Hematopoietic multipotent progenitor cell (in vitro differentiated cells): ENCODE measurements around the gene MST1R. TPM values are rescaled to one million over a fixed set of nuclear protein-coding genes. Genes with fewer than 3 reads are reported as not detected.
"Not testable (repeated sequence)": the region's sequence is repeated elsewhere in the genome, so short reads cannot be mapped to it uniquely, and the experiment has no call there.

ENCODE experiments used
- DNase-seq, 3 donors: peaks; one replicate each; pipeline ENCODE4 v3.0.0-alpha.2; 2011 to 2015; ENCODE audit warnings: low read depth in 2 of 3, low spot score in 2 of 3
- total RNA-seq: library from RNA; depleted of rRNA; stranded (reverse); fragments of >200 nt; gene quantifications from one replicate; pipeline ENCODE4 v1.2.3, GENCODE V29; 2012

Gene MST1R
- total RNA-seq: 1.1 TPM

DNA sequence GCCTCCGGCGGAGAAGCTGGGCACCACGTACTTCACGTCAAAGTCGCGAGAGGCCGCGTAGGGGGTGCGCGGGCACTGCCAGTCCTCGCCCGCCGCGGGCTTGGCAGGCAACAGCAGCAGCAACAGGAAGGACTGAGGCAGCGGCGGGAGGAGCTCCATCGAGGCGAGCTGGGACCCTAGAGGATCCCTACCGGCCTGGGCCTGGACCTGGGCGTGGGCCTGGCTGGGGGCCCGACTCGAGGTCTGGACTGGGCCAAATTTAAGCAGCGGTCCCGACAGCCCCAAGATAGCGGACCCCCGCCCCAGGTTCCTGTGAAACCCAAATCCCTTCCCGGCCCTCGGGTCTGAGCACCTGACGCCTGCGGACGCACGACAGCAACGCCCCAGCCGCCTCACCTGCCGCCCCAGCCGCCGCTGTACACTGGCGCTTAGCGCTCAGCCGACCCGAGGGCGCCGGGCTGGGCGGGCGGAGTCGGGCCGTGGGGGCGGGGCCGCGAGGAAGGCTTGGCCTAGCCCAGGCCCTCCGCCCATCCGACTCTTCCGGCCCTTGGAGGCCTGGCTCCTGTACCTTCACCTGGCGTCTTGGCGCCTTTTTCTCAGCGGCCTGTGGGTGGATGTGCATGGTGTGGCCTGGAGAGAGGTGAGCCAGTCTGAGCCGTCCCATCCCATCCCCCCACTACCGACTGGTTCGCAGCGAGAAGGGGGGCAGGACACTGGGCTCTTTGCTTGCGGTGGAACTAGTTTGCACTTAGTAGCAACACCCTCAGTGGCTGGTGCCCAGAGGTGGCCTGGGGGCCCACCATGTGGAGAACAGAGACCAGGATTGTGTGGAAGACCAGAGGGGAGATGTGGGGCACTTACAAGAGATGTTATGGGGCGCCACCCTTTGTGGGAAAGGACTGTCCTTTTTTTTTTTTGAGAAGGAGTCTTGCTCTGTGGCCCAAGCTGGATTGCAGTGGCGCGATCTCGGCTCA, at the start of gene MST1R:
TSS of gene MST1R (minus strand) at position 423 of the 974 bp plus-strand sequence. CDS start at position 159, 264 bp downstream.
- DNase-seq: peak; percentile 61 to 72 (median 68)

DNA sequence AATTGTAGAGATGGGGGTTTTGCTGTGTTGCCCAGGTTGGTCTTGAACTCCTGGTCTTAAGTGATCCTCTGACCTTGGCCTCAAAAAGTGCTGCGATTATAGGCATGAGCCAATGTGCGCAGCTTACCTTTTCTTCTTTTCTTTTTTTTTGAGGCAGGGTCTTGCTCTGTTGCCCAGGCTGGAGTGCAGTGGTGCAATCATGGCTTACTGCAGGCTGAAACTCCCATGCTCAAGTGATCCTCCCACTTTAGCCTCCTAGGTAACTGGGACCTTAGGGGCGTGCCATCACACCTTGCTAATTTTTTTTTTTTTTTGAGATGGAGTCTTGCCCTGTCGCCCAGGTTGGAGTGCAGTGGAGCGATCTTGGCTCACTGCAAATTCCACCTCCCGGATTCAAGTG, 49.3 kb upstream of the MST1R start:
- no peak for DNase-seq

DNA sequence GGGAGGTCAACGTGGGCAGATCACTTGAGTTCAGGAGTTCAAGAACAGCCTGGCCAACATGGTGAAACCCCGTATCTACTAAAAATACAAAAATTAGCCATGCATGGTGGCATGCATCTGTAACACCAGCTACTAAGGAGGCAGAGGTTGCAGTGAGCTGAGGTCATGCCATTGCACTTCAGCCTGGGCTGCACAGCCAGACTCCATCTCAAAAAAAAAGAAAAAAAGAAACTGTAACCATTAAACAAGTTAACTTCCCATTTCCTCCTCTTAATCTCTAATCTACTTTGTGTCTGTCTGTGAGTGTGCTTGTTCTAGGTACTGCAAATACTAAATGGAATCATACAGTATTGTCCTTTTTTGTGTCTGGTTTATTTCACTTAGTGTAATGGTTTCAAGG, 39.0 kb upstream of the MST1R start:
- DNase-seq: no peak

DNA sequence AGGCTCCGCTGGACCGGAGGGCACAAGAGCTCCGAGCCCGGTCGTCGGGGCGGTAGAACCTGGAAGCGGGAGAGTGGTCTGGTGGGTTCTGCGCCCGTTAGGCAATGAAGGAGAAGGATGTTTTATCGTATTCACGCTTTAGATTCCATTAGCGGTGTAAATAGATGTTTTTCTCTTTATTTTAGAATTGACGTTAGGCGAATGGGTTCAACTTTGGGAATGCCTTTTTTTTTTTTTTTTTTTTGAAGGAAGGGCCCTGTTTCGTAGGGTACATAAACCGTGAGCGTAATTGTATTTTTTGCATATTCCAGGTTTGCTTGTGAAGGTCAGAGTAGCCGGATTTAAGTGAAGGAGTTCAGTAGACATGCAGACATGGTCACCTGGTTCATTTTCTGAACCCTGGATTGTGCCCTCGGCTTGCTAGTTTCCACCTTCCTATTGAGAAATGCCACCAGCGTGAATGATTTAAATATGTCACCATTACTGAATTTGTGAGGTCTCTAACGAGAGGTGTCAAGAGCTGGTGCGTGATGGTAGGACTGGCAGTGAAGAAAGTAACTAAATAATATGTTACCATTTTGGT, 37.1 kb upstream of the MST1R start:
- no peak for DNase-seq

DNA sequence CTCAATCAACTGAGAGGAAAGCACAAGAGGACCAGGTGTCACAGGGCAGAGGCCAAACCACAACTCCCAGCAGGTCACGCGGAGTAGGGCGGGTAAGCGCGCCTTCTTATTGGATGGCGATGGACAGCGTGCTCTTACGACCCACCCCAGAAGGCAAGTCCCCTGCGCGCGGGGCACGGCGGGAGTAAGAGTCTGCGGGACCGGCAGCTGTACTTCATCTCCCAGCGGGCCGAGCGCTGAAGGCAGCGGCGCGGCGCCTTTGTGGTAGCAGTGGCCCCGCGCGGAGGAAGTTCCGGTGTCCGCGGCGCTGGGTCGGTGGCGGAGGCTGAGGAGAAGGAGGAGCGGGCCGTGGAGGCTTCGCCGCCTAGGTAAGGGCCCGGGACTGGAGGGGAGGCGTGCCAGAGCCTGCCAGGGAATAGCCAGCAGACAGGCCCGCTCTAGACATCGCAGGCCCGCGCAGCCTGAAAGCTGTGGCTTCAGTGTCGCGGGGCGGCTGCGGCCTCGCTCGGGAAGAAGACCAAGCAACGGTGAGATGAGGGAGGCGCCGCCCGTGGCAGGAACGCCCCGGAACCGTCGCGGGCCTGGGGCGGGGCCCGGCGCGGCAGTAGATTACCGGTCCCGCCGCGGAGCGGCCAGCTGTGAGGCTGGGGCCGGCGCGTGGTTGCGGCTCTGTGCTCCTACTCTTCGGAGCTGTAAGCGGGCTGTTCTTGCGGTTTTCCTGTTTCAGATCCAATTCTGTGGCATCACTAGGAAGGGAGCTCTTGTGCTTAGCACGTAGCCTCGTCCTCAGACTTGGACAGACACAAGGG, 36.4 kb upstream of the MST1R start, which contains the start of gene RBM6:
TSS of gene RBM6 (plus strand) at position 293 of the 809 bp plus-strand sequence. CDS start 22,492 bp downstream, outside the sequence.
- DNase-seq: peak; percentile 84 to 97 (median 97)

DNA sequence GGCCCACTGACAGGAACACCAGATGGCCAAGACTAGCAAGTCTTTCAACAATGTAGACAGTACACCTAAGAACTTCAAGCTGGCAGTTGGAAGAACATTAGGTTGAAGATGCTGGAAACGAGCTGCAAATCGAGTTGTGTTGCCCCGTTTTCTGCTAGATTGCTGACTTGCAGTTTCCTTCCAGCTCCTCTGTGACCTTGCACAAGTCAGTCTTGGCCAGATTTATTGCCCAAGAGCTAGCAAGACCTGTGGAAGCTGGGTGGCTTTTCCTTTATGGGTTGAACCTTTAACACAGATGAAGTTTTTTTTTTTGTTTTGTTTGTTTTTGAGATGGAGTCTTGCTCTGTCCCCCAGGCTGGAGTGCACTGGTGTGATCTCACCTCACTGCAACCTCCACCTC, 33.4 kb upstream of the MST1R start:
- no peak for DNase-seq

DNA sequence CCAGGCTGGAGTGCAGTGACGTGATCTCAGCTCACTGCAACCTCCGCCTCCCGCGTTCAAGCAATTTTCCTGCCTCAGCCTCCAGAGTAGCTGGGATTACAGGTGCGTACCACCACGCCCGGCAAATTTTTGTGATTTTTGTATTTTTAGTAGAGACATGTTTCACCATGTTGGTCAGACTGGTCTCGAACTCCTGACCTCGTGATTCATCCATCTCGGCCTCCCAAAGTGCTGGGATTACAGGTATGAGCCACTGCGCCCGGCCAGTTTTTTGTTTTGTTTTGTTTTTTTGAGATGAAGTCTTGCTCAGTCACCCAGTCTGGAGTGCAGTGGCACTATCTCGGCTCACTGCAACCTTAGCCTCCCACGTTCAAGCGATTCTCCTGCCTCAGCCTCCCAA, 28.6 kb upstream of the MST1R start:
- DNase-seq: not testable (repeated sequence)

DNA sequence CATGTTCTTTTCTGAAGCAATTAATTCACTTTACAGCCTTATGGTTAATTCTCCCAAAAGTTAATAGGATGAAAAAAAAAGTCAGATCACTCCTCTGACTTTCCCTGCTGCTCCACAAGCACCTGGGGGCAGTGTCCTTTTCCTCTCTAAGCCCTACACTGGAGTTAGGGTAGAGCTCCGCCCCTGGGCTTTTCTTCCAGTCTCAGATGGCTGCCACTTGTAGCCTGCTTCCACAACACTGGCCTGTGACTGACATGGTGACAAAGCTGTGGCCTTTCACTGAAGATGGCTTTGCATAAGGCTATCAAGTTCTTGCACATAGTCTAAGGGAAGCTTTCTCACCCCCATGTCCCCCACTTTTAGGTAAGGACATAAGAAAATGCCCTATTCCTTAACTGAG, 27.2 kb upstream of the MST1R start:
- DNase-seq: no peak

DNA sequence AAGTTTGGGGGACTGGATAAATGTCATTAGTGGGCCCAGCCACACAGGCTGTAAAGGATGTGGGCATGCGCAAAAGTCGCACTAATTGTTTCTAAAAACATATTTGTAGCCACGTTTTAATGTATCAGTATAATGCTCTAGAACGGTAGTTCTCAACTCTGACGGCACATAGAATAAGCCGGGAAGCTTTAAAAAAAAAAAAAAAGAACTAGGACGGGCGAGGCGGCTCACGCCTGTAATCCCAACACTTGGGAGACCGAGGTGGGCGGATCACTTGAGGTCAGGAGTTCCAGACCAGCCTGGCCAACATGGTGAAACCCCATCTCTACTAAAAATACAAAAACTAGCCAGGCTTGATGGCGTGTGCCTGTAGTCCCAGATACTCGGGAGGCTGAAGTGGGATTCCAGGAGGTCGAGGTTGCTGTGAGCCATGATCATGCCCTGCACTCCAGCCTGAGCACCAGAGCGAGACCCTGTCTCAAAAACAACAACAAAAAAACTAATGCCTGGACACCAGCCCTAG, 26.6 kb upstream of the MST1R start:
- DNase-seq: no peak

DNA sequence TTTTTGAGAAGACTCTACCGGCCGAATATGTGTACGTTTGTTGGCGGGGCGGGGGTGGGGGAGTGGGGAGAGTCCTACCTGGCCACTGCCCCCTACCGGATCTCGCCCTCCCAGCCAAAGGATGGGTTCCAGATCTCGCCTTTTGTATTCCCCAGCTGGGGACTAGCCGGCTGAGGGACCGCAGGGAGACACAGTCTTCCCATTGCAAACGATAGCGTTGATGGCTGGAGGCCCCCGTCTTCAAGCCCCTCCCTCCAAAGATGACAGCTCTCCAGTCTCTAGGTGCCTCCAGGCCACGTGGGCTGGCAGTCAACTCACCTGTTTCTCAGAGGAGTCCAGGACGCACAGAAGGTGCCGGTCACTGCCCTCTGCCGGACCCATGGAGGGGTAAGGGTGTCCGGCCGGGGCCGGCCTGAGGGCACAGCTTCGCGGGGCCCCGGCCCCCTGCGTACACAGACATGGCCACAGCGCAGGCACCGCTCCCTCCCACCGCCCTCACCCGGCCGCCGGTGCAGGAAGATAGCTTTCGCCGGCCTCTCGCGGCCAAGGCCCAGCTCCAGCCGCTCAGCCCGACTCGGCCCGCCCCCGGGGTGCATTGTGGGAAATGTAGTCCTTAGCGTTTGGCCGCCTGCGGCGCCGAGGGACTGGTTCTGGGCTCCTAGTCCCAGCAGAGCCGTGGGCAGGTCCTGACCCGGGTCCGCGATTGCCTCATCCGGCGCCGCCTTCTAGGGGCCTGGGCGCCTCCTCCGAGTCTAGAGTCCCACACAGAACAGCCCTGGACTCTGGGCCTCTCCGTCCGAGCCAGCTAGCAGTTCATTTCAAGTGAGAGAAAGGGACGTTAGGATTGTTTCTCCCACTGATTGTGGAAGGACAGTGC, 25.9 kb upstream of the MST1R start, which contains the start of gene MON1A:
TSS of gene MON1A (minus strand) at position 521 of the 877 bp plus-strand sequence. CDS start 16,465 bp downstream, outside the sequence.
- DNase-seq: peak; percentile 52 to 83 (median 81)

DNA sequence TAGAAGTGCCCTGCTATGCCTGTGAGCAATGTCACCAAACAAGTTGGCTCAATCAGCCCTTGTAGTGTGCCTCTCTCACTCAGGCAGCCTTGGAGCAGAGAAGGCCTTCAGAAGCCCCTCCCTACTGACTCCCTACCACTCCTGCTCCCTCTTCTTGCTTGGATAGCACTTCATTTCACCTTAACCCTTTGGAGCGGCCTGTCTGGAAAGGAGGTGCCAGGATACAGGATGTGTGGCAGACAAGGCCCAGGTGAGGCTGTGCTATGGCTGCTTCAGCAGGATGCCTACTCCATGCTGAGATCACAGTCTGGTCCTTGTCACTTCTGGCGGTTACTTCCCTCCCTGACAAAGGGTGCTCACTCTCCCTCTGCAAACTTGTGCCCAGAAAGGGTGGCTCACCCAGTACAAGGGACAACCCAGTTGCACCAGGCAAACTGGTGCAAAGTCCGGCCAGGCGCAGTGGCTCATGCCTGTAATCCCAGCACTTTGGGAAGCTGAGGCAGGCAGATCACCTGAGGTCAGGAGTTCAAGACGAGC, 24.9 kb upstream of the MST1R start:
- no peak for DNase-seq

DNA sequence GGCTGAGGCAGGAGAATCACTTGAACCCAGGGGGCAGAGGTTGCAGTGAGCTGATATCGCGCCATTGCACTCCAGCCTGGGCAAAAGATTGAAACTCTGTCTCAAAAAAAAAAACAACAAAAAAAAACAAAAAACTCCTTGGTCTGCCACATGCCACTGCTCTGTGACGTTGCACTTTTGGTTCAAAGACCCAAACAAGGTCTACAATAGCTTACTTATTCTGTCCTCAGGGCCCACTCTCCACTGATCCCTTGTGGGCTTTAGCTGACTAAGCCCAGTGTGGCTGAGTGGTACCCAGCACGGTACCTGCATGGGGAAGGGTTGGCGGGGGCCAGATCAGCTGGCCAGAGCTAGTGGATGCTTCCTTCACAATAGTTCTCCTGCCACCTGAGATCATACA, 24.1 kb upstream of the MST1R start:
- DNase-seq: no peak

DNA sequence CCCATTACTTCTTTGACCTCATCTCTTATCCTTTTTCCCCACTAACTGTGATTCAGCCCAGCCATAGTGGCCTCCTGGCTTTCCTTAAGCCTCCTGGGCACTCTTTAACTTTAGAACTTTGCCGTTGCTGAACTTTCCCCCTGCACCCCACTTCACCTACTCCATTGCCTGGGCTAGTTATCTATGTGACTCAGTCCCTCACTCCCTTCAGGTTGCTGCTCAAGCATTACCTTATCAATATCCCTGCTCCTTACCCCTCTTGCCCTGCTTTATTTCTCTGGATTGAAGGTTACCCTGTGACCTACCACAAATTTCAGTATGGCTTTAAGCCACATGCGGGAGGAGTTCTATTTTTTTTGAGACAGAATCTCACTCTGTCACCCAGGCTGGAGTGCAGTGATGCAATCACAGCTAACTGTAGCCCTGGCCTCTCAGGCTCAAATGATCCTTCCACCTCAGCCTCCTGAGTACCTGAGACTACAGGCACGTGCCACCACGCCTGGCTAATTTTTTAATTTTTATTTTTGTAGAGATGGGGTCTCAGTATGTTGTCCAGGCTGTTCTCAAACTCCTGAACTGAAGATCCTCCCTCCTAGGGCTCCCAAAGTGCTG, 22.6 kb upstream of the MST1R start:
- no peak for DNase-seq

DNA sequence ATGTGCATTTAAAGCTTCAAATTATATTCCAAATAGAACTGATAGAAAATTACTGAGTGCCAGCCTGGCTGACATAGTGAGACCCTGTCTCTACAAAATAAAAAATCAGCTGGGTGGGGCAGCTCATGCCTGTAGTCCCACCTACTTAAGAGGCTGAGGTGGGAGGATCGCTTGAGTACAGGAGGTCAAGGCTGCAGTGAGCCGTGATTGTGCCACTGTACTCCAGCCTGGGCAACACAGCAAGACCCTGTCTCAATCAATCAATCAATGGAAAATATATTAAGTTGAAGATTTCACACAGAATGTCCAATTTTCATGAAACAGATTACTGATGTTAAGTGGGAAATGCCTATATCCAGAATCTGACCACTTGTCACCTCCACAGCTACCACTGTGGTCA, 21.8 kb upstream of the MST1R start:
- no peak for DNase-seq

DNA sequence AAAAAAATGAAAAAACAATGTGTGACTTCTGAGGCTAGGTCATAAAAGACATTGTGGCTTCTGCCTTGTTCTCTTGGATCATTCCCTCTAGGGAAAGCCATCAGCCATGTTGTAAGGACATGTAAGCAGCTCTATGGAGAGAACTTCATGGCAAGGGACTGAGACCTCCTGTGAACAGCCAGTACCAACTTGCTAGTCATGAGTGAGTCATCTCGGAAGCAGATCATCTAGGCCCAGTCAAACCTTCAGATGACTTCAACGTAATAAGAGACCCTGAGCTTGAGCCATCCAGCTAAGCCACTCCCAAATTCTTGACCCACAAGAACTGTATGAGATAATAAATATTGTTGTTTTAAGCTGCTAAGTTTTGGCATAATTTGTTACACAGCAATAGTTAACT, 21.0 kb upstream of the MST1R start:
- no peak for DNase-seq

DNA sequence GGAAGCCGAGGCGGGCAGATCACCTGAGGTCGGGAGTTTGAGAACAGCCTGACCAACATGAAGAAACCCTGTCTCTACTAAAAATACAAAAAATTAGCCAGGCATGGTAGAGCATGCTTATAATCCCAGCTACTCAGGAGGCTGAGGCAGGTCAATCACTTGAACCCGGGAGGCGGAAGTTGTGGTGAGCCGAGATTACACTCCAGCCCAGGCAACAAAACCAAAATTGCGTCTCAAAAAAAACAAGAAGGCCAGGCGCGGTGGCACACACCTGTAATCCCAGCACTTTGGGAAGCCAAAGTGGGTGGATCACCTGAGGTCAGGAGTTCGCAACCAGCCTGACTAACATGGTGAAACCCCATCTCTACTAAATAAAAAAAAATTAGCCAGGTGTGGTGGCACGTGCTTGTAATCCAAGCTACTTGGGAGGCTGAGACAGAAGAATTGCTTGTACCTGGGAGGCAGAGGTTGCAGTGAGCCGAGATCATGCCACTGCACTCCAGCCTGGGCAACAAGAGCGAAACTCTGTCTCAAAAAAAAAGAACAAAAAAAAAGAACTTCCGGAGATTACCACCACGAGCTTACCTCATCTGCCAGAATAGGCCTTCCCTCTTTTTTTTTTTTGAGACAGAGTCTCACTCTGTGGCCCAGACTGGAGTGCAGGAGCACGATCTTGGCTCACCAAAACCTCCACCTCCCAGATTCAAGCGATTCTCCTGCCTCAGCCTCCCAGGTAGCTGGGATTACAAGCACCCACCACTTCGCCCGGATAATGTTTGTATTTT, 14.3 kb upstream of the MST1R start:
- not testable (repeated sequence) for DNase-seq

DNA sequence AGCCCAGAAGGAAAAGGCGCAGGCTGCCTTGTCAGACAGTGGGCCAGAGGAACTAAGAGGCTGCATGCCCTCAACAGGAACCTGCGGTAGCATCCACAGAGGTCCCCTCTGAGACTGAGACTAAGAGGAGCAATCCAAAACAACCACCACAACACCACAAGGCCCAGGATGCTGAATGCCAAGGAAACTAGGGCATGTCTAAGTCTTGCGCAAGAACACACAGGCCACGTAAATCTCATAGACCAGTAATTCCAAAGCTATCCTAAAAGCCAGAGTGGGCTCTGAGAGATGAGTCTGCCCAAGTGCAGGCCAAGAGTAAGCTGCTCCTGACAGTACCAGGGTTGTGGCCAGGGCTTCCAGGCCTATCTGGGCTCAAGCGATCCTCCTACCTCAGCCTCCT, 13.0 kb upstream of the MST1R start:
- DNase-seq: no peak

DNA sequence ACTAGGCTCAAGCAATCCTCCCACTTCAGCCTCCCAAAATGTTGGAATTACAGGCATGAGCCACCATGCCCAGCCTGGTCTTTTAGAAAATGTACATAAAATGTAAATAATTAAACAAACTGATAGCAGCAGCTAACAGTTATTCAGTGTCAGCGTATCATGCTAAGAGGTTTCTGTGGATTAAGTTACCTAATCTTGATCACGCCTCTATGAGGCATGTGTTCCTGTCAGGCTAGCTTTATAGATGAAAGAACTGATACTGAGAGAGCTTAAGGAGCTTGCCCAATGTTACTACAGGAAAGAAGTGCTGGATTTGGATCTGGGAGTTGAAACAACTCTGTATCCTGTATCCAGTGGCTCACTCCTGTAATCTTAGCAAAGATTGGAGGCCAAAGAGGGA, 11.2 kb upstream of the MST1R start:
- DNase-seq: no peak
